ENCODE results near the gene ASB4. TPM values are rescaled to one million over a fixed set of nuclear protein-coding genes. Genes with fewer than 3 reads are reported as not detected.
A peak's percentile ranks its signal among the peaks of the same experiment; 100 is the strongest.

The ASB4 gene
- total RNA-seq, 1 donor, result not detected

DNA sequence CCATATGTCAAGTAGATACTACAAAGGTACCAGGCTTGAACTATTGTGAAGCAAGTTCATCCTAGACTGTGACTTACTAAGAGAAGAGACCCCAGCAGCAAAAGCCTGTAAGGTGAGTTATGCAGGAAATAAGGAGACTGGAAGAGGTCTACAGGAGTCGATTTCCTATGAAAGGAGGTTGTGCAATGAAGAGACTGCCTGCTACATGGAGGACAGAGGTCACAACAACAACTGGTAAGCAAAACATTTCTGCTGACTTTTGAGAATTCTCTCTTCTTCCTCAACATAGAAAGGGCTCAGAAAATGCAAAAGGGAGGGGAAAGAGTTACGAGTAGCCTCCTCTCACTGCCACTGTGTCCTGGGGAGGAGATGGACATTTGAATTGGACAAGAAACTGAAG, 68.2 kb downstream of the ASB4 start:
- H3K4me3 ChIP-seq (ENCODE audit: low read depth, low read length), result no peak overlapping the region
- peak; percentile 61 for DNase-seq (ENCODE audit: low read depth)
- TF ChIP-seq, protein P1, sequence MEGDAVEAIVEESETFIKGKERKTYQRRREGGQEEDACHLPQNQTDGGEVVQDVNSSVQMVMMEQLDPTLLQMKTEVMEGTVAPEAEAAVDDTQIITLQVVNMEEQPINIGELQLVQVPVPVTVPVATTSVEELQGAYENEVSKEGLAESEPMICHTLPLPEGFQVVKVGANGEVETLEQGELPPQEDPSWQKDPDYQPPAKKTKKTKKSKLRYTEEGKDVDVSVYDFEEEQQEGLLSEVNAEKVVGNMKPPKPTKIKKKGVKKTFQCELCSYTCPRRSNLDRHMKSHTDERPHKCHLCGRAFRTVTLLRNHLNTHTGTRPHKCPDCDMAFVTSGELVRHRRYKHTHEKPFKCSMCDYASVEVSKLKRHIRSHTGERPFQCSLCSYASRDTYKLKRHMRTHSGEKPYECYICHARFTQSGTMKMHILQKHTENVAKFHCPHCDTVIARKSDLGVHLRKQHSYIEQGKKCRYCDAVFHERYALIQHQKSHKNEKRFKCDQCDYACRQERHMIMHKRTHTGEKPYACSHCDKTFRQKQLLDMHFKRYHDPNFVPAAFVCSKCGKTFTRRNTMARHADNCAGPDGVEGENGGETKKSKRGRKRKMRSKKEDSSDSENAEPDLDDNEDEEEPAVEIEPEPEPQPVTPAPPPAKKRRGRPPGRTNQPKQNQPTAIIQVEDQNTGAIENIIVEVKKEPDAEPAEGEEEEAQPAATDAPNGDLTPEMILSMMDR (IDR thresholded peaks at IDR 0.05; ENCODE audit: insufficient read depth, low read depth, low read length), result no peak

DNA sequence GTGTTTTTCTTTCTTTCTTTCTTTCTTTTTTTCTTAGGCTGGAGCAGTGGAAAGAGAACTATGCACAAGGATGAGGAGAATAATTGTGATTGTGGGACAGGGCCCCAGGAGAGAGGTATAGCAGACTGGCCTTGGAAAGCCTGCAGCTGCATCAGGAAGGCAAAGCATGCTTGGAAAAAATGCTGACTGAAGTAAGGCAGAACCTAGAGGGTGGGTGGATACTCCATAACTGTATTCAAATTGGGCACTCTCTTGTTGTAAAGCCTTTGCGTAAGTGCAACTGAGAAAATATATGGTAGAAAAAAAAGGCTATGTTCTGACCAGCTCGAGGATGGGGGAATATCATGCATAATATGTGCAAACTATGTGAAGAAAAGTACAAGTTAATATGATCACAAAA, 71.0 kb downstream of the ASB4 start:
- DNase-seq (ENCODE audit: low read depth), result no peak
- TF ChIP-seq, protein P1 (IDR thresholded peaks at IDR 0.05; ENCODE audit: insufficient read depth, low read depth, low read length), result no peak
- H3K4me3 ChIP-seq (ENCODE audit: low read depth, low read length), result no peak overlapping the region

DNA sequence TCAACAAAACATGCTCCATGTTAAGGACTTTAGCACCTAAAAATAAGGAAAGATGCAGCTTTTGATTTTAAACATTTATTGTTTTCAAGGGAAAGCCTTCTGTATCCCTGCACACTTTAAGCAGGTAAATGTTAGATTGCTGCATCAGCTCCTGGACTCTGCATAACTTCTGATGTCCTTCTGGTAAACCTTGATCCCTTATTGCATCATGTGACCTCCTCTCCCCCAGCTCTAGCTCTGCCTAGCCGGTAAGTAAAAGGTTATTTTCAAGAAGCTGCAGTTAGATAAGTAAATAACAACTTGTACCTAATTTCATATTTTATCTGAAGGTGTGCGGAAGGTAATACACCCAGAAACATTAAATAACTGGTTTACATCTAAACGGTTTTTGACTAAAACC, 73.1 kb downstream of the ASB4 start:
- H3K4me3 ChIP-seq (ENCODE audit: low read depth, low read length), result no peak overlapping the region
- TF ChIP-seq, protein P1 (IDR thresholded peaks at IDR 0.05; ENCODE audit: insufficient read depth, low read depth, low read length), result no peak
- no peak for DNase-seq (ENCODE audit: low read depth)

DNA sequence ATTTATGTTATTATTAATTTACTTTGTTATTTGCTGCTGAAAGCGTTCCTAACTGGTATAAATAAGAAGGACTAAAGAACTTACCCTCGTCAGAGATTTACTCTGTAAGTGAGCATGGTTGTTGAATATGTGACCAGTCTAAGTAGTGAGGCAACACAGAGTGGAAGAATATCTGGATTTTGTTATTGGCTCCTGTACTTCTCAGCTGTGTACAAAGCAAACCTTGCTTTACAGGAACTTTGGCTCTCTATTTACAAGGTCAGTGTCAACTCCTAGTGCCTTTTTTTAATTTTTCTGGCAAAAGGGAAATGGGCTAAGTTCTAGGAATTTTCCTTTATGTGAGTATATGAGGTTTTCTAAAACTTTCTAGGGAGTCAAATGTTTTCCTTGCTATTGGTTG, 74.9 kb downstream of the ASB4 start:
- DNase-seq (ENCODE audit: low read depth), result no peak
- no peak overlapping the region for H3K4me3 ChIP-seq (ENCODE audit: low read depth, low read length)
- TF ChIP-seq, protein P1 (IDR thresholded peaks at IDR 0.05; ENCODE audit: insufficient read depth, low read depth, low read length), result no peak

DNA sequence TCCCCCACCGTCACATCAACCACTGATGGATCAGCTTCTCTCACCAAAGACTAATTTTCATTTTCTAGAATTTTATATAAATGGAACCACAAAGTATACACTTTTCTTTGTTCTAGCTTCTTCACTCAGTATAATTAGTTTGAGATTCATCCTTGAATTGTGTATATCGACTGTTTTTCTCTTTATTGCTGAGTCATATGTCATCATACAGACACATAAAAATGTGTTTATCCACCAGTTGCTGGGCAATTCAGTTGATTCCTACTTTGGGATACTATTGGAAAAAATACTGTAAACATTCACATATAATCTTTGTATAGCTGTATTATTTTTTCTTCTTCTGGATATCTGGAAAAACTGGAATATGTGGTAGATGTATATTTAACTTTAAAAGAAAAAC, 84.0 kb downstream of the ASB4 start:
- TF ChIP-seq, protein P1 (IDR thresholded peaks at IDR 0.05; ENCODE audit: insufficient read depth, low read depth, low read length), result no peak
- H3K4me3 ChIP-seq (ENCODE audit: low read depth, low read length), result no peak overlapping the region
- DNase-seq (ENCODE audit: low read depth), result no peak

DNA sequence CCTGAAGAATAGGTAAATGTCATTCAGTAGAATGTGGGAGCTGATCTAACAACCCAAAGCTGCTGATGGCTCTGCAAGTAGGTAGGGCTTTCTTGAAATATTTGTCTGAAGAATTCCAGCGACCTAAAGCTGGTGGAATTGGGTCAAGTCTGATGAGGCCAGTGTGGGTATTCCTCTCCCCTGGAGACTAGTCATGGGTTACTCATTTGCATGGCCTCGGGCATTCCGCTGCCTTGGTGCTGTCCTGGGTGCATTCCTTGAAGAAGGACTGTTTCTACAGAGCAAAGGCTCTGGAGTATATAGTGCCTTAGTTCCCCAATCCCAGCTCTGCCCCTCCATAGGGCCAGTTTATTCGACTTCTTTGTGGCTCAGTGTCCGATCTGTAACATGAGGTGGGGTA, 91.4 kb downstream of the ASB4 start:
- TF ChIP-seq, protein P1 (IDR thresholded peaks at IDR 0.05; ENCODE audit: insufficient read depth, low read depth, low read length), result no peak
- DNase-seq (ENCODE audit: low read depth), result no peak
- H3K4me3 ChIP-seq (ENCODE audit: low read depth, low read length), result no peak overlapping the region

DNA sequence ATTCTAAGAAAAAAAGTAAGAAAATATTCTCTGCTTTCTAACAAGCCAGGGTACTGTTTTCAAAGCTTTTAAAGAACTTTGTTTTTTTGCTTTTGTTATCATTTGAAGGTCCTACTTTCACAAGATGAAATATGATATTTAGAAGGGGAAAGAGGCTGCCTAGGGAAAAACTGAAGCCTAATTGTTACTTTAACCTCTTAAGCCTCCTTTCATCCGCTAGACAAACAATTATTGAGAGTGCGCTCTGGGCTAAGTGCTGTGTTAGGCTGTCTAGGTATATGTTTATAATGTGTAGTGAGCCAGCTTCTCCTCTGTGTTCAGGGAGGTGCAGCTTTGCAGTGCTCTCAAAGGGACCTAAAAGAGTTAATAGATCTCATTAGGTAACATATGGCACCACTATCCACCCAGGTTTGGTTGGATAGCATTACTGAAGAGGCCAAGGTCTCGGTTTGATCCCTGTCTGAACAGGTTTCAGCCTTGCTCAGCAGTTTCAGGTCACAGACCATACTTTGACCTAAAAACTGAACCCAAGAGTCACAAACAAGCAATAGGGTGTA, 92.6 kb downstream of the ASB4 start:
- DNase-seq (ENCODE audit: low read depth), result no peak
- H3K4me3 ChIP-seq (ENCODE audit: low read depth, low read length), result no peak overlapping the region
- TF ChIP-seq, protein P1 (IDR thresholded peaks at IDR 0.05; ENCODE audit: insufficient read depth, low read depth, low read length), result no peak

All from fibroblast of villous mesenchyme (primary cell).